Measurements from ENCODE around the gene TOP1. TPM values are rescaled to one million over a fixed set of nuclear protein-coding genes. Genes with fewer than 3 reads are reported as not detected.

The TOP1 gene
- 100 to 1,000 TPM in 1 of 2 experiments, 10 to 100 TPM in 1; 99.6 to 102 TPM for total RNA-seq

GRCh38 chr20:41028359-41029149 lies at the start of gene TOP1:
TOP1 (plus strand) TSS chr20:41028822; CDS start chr20:41029068, 246 bp downstream.
- peaks cover 37% of the 10 kb centered on the region for H3K4me1 Mint-ChIP-seq
- H3K4me3 Mint-ChIP-seq: peak within 1 kb of the TSS; percentile 86
- peaks cover 38% of the 10 kb centered on the region for H3K36me3 Mint-ChIP-seq
- H3K27me3 Mint-ChIP-seq: no peaks in the 10 kb centered on the region
- peak; percentile 100 for DNase-seq
- no peaks in the 10 kb centered on the region for H3K9me3 Mint-ChIP-seq
- H3K27ac Mint-ChIP-seq: peak within 1 kb of the TSS; percentile 91

DNA sequence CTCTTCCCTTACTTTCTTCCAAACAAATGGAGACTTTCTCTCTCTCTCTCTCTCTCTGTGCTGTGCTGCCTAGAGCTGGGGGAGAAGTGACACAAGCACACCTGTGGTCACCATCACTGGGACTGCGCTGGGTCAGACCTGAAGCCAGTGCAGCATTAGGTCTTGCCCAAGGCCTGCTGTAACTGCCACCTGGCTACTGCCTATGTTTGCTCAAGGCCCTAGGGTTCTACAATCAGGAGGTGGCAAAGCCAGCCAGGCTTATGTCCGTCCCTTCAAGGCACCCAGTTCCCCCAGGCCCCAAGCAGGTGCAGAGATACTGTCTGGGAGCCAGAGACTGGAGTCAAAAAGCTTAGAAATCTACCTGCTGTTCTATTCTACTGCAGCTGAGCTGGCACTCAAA lies 49.4 kb upstream of the TOP1 start:
- H3K4me3 Mint-ChIP-seq: no peak overlapping the region
- no peaks in the 10 kb centered on the region for H3K4me1 Mint-ChIP-seq
- H3K9me3 Mint-ChIP-seq: peaks cover 20% of the 10 kb centered on the region
- peaks cover 9% of the 10 kb centered on the region for H3K27me3 Mint-ChIP-seq
- no peak overlapping the region for H3K27ac Mint-ChIP-seq
- DNase-seq: no peak
- peaks cover 7% of the 10 kb centered on the region for H3K36me3 Mint-ChIP-seq

GRCh38 chr20:40980106-40980827 lies 48.4 kb upstream of the TOP1 start:
- Mint-ChIP-seq H3K36me3 (peaks cover 7% of the 10 kb centered on the region), H3K4me1 (no peaks in the 10 kb centered on the region), H3K27me3 (peaks cover 7% of the 10 kb centered on the region), H3K9me3 (peaks cover 20% of the 10 kb centered on the region), H3K27ac (no peak overlapping the region), H3K4me3 (no peak overlapping the region)
- DNase-seq: no peak

DNA sequence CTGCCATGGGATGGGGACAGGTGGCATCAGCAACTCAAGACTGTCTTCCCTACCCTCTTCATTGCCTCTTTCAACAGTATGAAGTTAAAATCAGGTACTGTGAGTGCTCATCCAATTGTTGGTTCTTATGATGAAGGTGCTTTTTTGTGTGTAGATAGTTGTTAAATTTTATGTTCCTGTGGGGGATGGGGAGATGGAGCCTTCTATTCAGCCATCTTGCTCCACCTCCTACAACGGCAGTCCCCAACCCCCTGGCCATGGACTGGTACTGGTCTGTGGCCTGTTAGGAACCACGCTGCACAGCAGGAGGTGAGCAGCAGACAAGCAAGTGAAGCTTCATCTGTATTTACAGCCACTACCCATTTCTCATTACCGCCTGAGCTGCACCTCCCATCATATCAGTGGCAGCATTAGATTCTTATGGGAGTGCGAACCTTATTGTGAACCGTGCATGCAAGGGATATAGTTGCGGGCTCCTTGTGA lies 47.8 kb upstream of the TOP1 start:
- Mint-ChIP-seq H3K27me3 (peaks cover 8% of the 10 kb centered on the region), H3K4me3 (no peak overlapping the region), H3K36me3 (peaks cover 7% of the 10 kb centered on the region), H3K9me3 (peaks cover 20% of the 10 kb centered on the region), H3K27ac (no peak overlapping the region), H3K4me1 (no peaks in the 10 kb centered on the region)
- DNase-seq: no peak

GRCh38 chr20:40982415-40983145 lies 46.0 kb upstream of the TOP1 start:
- Mint-ChIP-seq H3K9me3 (peaks cover 11% of the 10 kb centered on the region), H3K27ac (no peak overlapping the region), H3K36me3 (peaks cover 5% of the 10 kb centered on the region), H3K27me3 (peaks cover 4% of the 10 kb centered on the region), H3K4me1 (peaks cover 10% of the 10 kb centered on the region), H3K4me3 (no peak overlapping the region)
- no peak for DNase-seq

DNA sequence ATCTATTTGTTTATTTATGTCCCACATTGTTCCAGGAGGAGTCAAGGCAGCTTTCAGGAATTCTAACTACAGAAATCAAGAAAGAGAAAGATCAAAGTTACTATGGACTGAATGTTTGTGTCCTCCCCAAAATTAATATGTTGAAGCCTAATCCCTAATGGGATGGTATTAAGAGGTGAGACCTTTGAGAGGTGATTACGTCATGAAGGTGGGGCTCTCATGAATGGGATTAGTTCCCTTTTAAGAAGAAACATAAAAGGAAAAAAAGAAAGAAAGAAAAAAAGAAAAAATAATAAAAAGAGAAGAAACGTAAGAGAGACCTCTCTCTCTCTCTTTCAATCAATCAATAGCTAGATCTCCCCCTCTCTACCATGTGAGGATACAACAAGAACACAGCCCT lies 44.7 kb upstream of the TOP1 start:
- Mint-ChIP-seq H3K27me3 (peaks cover 4% of the 10 kb centered on the region), H3K9me3 (no peaks in the 10 kb centered on the region), H3K4me1 (peaks cover 10% of the 10 kb centered on the region), H3K4me3 (no peak overlapping the region), H3K27ac (no peak overlapping the region), H3K36me3 (peaks cover 1% of the 10 kb centered on the region)
- no peak for DNase-seq

- Mint-ChIP-seq H3K27ac (no peak overlapping the region), H3K4me3 (no peak overlapping the region), H3K27me3 (peaks cover 4% of the 10 kb centered on the region), H3K4me1 (peaks cover 10% of the 10 kb centered on the region), H3K36me3 (peaks cover under 1% of the 10 kb centered on the region), H3K9me3 (no peaks in the 10 kb centered on the region)
- DNase-seq: no peak
Measured at GRCh38 chr20:40984496-40984895, 44.1 kb upstream of the TOP1 start.

- Mint-ChIP-seq H3K27ac (no peak overlapping the region), H3K36me3 (no peaks in the 10 kb centered on the region), H3K27me3 (peaks cover 4% of the 10 kb centered on the region), H3K4me1 (peaks cover 27% of the 10 kb centered on the region), H3K9me3 (no peaks in the 10 kb centered on the region), H3K4me3 (no peak overlapping the region)
- no peak for DNase-seq
Measured at GRCh38 chr20:40986774-40987173, 41.8 kb upstream of the TOP1 start.

GRCh38 chr20:40990542-40991120 lies 38.0 kb upstream of the TOP1 start:
- Mint-ChIP-seq H3K9me3 (no peaks in the 10 kb centered on the region), H3K27me3 (peaks cover under 1% of the 10 kb centered on the region), H3K27ac (no peak overlapping the region), H3K4me1 (peaks cover 28% of the 10 kb centered on the region), H3K36me3 (no peaks in the 10 kb centered on the region), H3K4me3 (no peak overlapping the region)
- DNase-seq: peak; percentile 68

DNA sequence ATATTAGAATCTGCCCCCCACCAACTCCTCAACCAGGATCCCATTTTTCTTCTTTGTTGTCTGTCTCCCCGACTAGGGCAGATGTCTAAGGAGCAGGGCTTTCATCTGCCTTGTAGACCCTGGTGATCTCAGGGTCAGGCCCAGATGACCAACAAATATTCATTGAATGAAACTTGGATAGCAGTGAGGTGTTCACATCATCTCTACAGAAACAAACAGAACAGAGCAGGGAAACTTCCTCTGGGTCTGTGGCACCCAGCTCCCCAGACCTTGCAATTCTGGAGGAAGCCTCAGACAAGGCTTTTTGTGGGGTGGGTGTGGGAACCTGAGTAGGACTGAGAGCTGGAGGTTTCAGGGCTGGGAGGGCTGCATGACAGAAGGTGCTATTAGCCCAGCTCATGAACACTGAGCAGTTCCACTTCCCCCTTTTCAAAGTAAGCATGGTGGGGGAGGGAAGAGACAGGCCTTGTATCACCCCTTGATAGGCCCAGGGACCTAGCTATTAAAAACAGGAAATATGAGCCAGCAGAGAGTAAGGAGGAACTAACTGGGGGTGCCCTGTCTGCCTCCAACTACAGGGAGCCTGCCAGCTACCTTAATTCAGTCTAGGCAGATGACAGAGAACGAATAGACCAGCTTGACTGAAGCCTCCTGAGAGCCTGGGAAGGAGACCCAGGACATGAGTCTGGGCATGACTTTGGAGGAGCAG lies 37.3 kb upstream of the TOP1 start:
- H3K36me3 Mint-ChIP-seq: no peaks in the 10 kb centered on the region
- H3K4me3 Mint-ChIP-seq: no peak overlapping the region
- peak overlapping the region; percentile 77 for H3K27ac Mint-ChIP-seq
- H3K9me3 Mint-ChIP-seq: no peaks in the 10 kb centered on the region
- peak; percentile 14 for DNase-seq
- peaks cover 27% of the 10 kb centered on the region for H3K4me1 Mint-ChIP-seq
- H3K27me3 Mint-ChIP-seq: no peaks in the 10 kb centered on the region

DNA sequence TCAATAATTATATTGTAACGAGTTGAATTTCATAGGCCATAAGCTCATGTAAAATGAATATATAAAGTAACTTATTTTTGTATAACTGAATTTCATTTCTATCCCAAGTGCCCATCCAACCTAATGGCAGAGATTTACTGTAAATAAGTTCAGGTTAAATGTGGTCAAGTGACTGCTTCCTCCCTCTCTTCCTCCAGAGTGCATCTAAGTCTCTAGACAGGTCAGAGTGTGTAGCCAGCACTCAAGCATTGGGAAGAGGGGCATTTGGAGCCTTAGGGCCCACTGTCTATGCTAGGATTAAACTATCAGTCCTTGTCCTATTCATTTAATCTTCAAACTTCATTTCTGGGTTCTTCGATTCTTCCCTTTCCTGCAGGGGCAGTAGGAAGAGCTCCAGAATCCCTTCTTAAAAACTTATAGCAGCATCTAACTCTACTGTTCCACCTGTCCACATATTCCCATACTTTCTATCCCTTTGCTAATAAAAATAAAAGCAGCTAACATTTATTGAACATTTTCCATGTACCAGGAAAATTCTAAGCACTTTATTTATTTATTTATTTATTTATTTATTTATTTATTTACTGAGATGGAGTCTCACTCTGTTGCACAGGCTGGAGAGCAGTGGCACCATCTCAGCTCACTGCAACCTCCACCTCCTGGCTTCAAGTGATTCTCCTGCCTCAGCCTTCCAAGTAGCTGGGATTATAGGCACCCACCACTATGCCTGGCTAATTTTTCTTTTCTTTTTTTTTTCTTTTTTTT lies 36.1 kb upstream of the TOP1 start:
- Mint-ChIP-seq H3K36me3 (no peaks in the 10 kb centered on the region), H3K9me3 (no peaks in the 10 kb centered on the region), H3K27ac (no peak overlapping the region), H3K4me3 (no peak overlapping the region), H3K4me1 (peaks cover 18% of the 10 kb centered on the region), H3K27me3 (no peaks in the 10 kb centered on the region)
- no peak for DNase-seq

GRCh38 chr20:40993794-40994540 lies 34.7 kb upstream of the TOP1 start:
- Mint-ChIP-seq H3K36me3 (no peaks in the 10 kb centered on the region), H3K27ac (no peak overlapping the region), H3K4me1 (peaks cover 18% of the 10 kb centered on the region), H3K27me3 (no peaks in the 10 kb centered on the region), H3K9me3 (no peaks in the 10 kb centered on the region), H3K4me3 (no peak overlapping the region)
- DNase-seq: no peak

- H3K27me3 Mint-ChIP-seq: no peaks in the 10 kb centered on the region
- H3K4me3 Mint-ChIP-seq: no peak overlapping the region
- no peak overlapping the region for H3K27ac Mint-ChIP-seq
- peaks cover 6% of the 10 kb centered on the region for H3K4me1 Mint-ChIP-seq
- no peaks in the 10 kb centered on the region for H3K9me3 Mint-ChIP-seq
- DNase-seq: no peak
- no peaks in the 10 kb centered on the region for H3K36me3 Mint-ChIP-seq
Measured at GRCh38 chr20:40996326-40996725, 32.3 kb upstream of the TOP1 start.

Measured in activated naive CD8-positive, alpha-beta T cell treated with anti-CD3 and anti-CD28 coated beads for 36 hours (primary cell).